Tibial nerve (tissue), 4 donors: ENCODE results near the gene PLEKHA6.

ENCODE experiments used
- EP300 ChIP-seq, 2 donors: sonication (generic); formaldehyde crosslinking; IDR thresholded peaks; one replicate each; pipeline ENCODE4 v1.6.1; 2017; ENCODE audit warnings: antibody characterized with exemption in 2 of 2, mild to moderate bottlenecking in 1 of 2
- POLR2A ChIP-seq, 2 donors: fragments of 450-650 bp; IDR thresholded peaks; one replicate each; pipeline ENCODE4 v1.6.1; 2017; ENCODE audit warnings: antibody characterized with exemption in 2 of 2, mild to moderate bottlenecking in 2 of 2, moderate library complexity in 2 of 2
- TF ChIP-seq, protein P1 (sequence below), 5 experiments: fragments of 200-600 bp in 3 of 5; fragments of 450-650 bp in 2 of 5; sonication (generic) in 3 of 5; IDR thresholded peaks; one replicate each; pipeline ENCODE4 v1.5.1; 2016 to 2019; ENCODE audit warnings: antibody characterized with exemption in 5 of 5, mild to moderate bottlenecking in 3 of 5, moderate library complexity in 2 of 5

GRCh38 chr1:204197068-204197467 lies 162.7 kb downstream of the PLEKHA6 start:
- TF ChIP-seq, protein P1, sequence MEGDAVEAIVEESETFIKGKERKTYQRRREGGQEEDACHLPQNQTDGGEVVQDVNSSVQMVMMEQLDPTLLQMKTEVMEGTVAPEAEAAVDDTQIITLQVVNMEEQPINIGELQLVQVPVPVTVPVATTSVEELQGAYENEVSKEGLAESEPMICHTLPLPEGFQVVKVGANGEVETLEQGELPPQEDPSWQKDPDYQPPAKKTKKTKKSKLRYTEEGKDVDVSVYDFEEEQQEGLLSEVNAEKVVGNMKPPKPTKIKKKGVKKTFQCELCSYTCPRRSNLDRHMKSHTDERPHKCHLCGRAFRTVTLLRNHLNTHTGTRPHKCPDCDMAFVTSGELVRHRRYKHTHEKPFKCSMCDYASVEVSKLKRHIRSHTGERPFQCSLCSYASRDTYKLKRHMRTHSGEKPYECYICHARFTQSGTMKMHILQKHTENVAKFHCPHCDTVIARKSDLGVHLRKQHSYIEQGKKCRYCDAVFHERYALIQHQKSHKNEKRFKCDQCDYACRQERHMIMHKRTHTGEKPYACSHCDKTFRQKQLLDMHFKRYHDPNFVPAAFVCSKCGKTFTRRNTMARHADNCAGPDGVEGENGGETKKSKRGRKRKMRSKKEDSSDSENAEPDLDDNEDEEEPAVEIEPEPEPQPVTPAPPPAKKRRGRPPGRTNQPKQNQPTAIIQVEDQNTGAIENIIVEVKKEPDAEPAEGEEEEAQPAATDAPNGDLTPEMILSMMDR (IDR thresholded peaks at IDR 0.05), result no peak
- TF ChIP-seq POLR2A (IDR thresholded peaks at IDR 0.05) (no peak), EP300 (IDR thresholded peaks at IDR 0.05) (no peak)
